ENCODE measurements around the gene WRNIP1. TPM values are rescaled to one million over a fixed set of nuclear protein-coding genes. Genes with fewer than 3 reads are reported as not detected.

WRNIP1 gene
- total and polyA plus RNA-seq, 2 of the 4 experiments (the other 2 are of a cell fraction), result 43.7 to 47.1 TPM

DNA sequence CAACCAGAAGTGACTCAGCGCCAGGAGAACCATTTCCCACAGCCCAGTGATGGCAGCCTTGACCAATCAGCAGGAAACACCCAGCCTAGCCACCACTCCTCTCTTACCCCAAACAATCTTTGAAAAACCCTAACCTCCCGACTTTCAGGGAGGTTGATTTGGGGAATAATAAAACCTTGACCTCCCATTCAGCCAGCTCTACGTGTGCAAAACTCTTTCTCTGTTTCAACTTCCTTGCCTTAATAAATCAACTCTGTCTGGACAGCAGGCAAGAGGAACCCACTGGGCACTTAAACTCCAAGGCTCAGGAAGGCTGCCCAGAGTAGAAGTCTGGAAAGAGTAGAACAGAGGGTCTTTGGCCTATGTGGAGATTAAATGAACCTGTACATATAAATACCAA is 41.5 kb downstream of the WRNIP1 start:
- Histone ChIP-seq H3K79me1 (ENCODE audit: low read depth in 1 of 2, low read length in 2 of 2) (peaks cover 6 to 11% of the 10 kb centered on the region in 2 experiments; a peak in 2 of 4 replicates), H3K4ac (ENCODE audit: low read depth, low read length) (no peak overlapping the region), H2AFZ (replicated peaks; ENCODE audit: low read length, poor library complexity) (no peak overlapping the region), H4K5ac (ENCODE audit: low read depth, low read length) (no peak overlapping the region), H4K8ac (ENCODE audit: low read depth in 2 of 2, low read length in 2 of 2) (no peak overlapping the region), H3K9me3 (ENCODE audit: control insufficient read depth, insufficient read depth, low read length) (no peaks in the 10 kb centered on the region), H2BK20ac (ENCODE audit: low read depth, low read length) (no peak overlapping the region), H2AK9ac (replicated peaks; ENCODE audit: low read depth, low read length, poor library complexity) (no peak overlapping the region), H3K18ac (ENCODE audit: low read depth, low read length) (no peak overlapping the region), H3K9me1 (ENCODE audit: insufficient read depth, low read length) (peaks cover 16% of the 10 kb centered on the region), H3K4me1 (ENCODE audit: control insufficient read depth, insufficient read depth, low read length) (peaks cover 2% of the 10 kb centered on the region; the same call in 1 of the 2 replicates), H2AK5ac (ENCODE audit: low read depth, low read length) (no peak overlapping the region), H3K4me3 (ENCODE audit: insufficient read depth, low read depth, low read length) (no peak overlapping the region), H3K23ac (ENCODE audit: low read depth, low read length) (no peak overlapping the region), H2BK5ac (ENCODE audit: low read depth, low read length, poor library complexity, severe bottlenecking) (no peak overlapping the region), H2BK120ac (ENCODE audit: low read depth, low read length) (no peak overlapping the region), H3K36me3 (ENCODE audit: control insufficient read depth, insufficient read depth, low read length) (no peaks in the 10 kb centered on the region), H3K4me2 (ENCODE audit: low read depth, low read length) (no peak overlapping the region), H3K9ac (ENCODE audit: low read depth, low read length) (no peak overlapping the region), H3K14ac (replicated peaks; ENCODE audit: low read depth, low read length) (0 out of 2 replicates have a peak overlapping the region, but pooled peaks have one; percentile 50), H3K27me3 (ENCODE audit: control insufficient read depth, insufficient read depth, low read length) (no peaks in the 10 kb centered on the region), H4K20me1 (ENCODE audit: insufficient read depth, low read length) (no peaks in the 10 kb centered on the region), H2BK15ac (ENCODE audit: low read depth, low read length) (no peak overlapping the region), H4K91ac (ENCODE audit: insufficient read depth, low read depth, low read length) (no peak overlapping the region), H3K27ac (ENCODE audit: insufficient read depth, low read length) (no peak overlapping the region), H3K56ac (ENCODE audit: extremely low read depth, insufficient read depth, low read length) (no peak overlapping the region)
- no CpG with 5 or more reads among the region's 3 CpGs for WGBS, 2 experiments (ENCODE audit: extremely low coverage in 2 of 2, insufficient read length in 1 of 2)
- no TSS peak for BruUV-seq (replicated peaks)
- ChIA-PET POLR2A (ENCODE audit: unreplicated experiment) (no interaction called here), CTCF (no interaction called here)
- TF ChIP-seq, protein P1, sequence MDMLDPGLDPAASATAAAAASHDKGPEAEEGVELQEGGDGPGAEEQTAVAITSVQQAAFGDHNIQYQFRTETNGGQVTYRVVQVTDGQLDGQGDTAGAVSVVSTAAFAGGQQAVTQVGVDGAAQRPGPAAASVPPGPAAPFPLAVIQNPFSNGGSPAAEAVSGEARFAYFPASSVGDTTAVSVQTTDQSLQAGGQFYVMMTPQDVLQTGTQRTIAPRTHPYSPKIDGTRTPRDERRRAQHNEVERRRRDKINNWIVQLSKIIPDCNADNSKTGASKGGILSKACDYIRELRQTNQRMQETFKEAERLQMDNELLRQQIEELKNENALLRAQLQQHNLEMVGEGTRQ (IDR thresholded peaks at IDR 0.05; ENCODE audit: low read depth, low read length), result no peak
- TF ChIP-seq FOS (IDR thresholded peaks at IDR 0.05; ENCODE audit: low read depth, low read length), result no peak
- TF ChIP-seq NFE2L2 (IDR thresholded peaks at IDR 0.05; ENCODE audit: low read depth, low read length), result no peak
- TF ChIP-seq CEBPB (IDR thresholded peaks at IDR 0.05; ENCODE audit: low read depth, low read length), result no peak
- dilution Hi-C loops (cut with HindIII; ENCODE audit: low sequenced_read_pairs, unreplicated experiment) (no loop called here), in situ Hi-C loops (cut with MboI; ENCODE audit: low sequenced_read_pairs) (no loop called here), intact Hi-C loops (cut with micrococcal nuclease) (no loop called here)
- no peak for ATAC-seq (ENCODE audit: low read depth)
- no peak for DNase-seq

All from IMR-90 (cell line).